ENCODE measurements around the gene OTOR. TPM values are rescaled to one million over a fixed set of nuclear protein-coding genes. Genes with fewer than 3 reads are reported as not detected.

OTOR gene
- total and polyA plus RNA-seq, 2 of the 8 experiments (the other 6 are each of a cell fraction or from before 2014, with no cell fraction given): not detected

- no peak for TF ChIP-seq CTCF (IDR thresholded peaks at IDR 0.05; ENCODE audit: control extremely low read depth in 1 of 3, insufficient read depth in 1 of 3, low read depth in 1 of 3, low read length in 3 of 3)
- no peak for TF ChIP-seq TEAD4 (IDR thresholded peaks at IDR 0.05; ENCODE audit: low read depth, low read length)
Observed at GRCh38 chr20:16740365-16741072, 7.6 kb upstream of the OTOR start (continued).

Data from H1 (cell line).